ENCODE measurements around the gene ERBB4. TPM values are rescaled to one million over a fixed set of nuclear protein-coding genes. Genes with fewer than 3 reads are reported as not detected.

ERBB4 gene
- total RNA-seq, 1 donor from 2014 or later = 2.8 TPM

DNA sequence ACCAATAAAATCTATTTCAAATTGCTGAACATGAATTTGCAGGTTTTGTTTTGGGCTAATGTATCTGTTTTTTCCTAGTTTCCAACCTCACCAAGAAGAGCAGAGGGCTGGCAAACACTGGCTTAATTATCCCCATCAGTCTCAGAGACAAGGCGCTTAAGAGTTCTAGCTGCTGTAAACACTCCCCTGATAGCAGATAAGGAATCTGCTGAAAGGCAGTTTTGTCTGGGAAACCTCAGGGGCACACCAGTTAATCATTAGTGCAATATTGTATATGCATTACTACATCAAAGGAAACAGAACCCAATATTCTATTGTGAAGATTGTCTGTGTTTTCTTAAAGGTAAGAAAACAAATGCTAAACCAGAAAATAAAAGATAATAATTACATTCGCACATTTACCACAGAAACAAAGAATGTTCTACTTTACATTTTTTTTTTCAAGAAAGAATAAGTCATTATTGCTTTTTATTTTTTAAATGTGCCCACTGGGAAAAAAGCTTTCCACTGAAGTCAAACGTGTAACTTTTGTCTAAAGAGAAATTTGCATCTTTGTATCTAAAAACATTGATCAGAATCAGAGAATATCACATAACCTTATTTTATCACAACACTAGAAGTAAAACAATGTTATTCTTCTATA is 179.1 kb downstream of the ERBB4 start:
- DNase-seq (ENCODE audit: extremely low spot score, unreplicated experiment) = no peak
- Mint-ChIP-seq H3K27me3 (ENCODE audit: unreplicated experiment) (no peaks in the 10 kb centered on the region), H3K27ac (ENCODE audit: unreplicated experiment) (no peak overlapping the region), H3K9me3 (ENCODE audit: unreplicated experiment) (no peaks in the 10 kb centered on the region), H3K4me1 (ENCODE audit: unreplicated experiment) (no peaks in the 10 kb centered on the region), H3K4me3 (ENCODE audit: unreplicated experiment) (no peak overlapping the region), H3K36me3 (ENCODE audit: unreplicated experiment) (no peaks in the 10 kb centered on the region)
- TF ChIP-seq, protein P1, sequence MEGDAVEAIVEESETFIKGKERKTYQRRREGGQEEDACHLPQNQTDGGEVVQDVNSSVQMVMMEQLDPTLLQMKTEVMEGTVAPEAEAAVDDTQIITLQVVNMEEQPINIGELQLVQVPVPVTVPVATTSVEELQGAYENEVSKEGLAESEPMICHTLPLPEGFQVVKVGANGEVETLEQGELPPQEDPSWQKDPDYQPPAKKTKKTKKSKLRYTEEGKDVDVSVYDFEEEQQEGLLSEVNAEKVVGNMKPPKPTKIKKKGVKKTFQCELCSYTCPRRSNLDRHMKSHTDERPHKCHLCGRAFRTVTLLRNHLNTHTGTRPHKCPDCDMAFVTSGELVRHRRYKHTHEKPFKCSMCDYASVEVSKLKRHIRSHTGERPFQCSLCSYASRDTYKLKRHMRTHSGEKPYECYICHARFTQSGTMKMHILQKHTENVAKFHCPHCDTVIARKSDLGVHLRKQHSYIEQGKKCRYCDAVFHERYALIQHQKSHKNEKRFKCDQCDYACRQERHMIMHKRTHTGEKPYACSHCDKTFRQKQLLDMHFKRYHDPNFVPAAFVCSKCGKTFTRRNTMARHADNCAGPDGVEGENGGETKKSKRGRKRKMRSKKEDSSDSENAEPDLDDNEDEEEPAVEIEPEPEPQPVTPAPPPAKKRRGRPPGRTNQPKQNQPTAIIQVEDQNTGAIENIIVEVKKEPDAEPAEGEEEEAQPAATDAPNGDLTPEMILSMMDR (IDR thresholded peaks at IDR 0.05) = no peak

DNA sequence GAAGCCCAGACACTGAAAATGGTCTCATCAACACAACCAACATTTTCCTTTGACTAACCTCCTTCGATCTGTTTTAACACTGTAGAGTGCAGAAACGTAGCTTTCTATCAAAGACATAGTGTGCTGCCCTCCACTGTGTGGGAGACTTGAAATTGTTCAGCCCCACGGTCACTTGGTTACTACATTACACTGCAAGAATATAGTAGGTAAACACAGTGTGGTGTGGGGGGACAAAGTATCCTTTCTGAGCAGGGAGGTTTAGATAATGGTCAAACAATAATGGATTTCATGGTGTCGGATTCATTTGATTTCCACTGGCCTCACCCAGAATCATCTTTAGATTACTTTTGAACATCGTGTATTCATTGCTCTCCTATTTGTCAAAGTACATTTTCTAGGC is 181.0 kb downstream of the ERBB4 start:
- no peak for DNase-seq (ENCODE audit: extremely low spot score, unreplicated experiment)
- H3K4me3 Mint-ChIP-seq (ENCODE audit: unreplicated experiment) = no peak overlapping the region
- no peak overlapping the region for H3K27ac Mint-ChIP-seq (ENCODE audit: unreplicated experiment)
- no peaks in the 10 kb centered on the region for H3K36me3 Mint-ChIP-seq (ENCODE audit: unreplicated experiment)
- H3K9me3 Mint-ChIP-seq (ENCODE audit: unreplicated experiment) = no peaks in the 10 kb centered on the region
- TF ChIP-seq, protein P1 (IDR thresholded peaks at IDR 0.05) = no peak
- no peaks in the 10 kb centered on the region for H3K27me3 Mint-ChIP-seq (ENCODE audit: unreplicated experiment)
- H3K4me1 Mint-ChIP-seq (ENCODE audit: unreplicated experiment) = no peaks in the 10 kb centered on the region

DNA sequence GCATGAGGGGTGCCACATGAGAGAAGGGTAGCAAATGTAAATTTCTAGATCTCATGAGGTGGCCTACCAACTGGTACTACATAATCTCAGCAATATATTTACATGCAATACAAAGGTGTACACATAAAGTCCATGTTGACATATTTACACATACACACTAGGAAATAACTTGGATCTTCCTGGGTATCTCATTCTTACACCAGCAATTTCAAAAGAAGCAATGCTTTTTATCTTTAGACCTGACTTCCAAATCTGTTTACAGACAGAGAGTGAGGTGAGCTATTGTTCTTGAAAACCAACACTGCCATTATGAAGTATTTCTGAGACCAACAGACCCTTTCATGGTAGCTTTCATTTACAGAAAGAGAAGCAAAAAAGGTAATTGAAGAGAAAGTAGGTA is 184.2 kb downstream of the ERBB4 start:
- Mint-ChIP-seq H3K27ac (ENCODE audit: unreplicated experiment) (no peak overlapping the region), H3K4me1 (ENCODE audit: unreplicated experiment) (no peaks in the 10 kb centered on the region), H3K36me3 (ENCODE audit: unreplicated experiment) (no peaks in the 10 kb centered on the region), H3K4me3 (ENCODE audit: unreplicated experiment) (no peak overlapping the region), H3K9me3 (ENCODE audit: unreplicated experiment) (peaks cover 4% of the 10 kb centered on the region), H3K27me3 (ENCODE audit: unreplicated experiment) (no peaks in the 10 kb centered on the region)
- TF ChIP-seq, protein P1 (IDR thresholded peaks at IDR 0.05) = no peak
- DNase-seq (ENCODE audit: extremely low spot score, unreplicated experiment) = no peak

DNA sequence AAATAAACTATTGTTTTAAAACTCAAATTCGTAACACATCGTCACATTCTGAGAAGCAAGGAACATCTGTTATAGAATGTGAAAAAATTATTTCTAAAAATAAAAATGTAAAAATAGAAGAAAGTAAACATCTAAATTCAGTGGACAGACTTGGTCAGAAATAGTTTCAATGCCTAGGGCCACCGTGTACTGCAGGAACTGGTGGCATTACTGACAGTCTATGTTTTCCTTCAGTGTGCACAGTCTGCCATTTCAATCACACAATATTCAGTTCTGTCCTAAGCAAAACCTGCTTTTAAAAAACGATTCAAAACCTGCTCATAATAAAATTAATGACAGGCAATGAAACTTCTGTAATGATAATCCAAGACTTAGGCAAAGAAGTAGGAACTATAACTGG is 190.1 kb downstream of the ERBB4 start:
- no peaks in the 10 kb centered on the region for H3K27me3 Mint-ChIP-seq (ENCODE audit: unreplicated experiment)
- no peak for DNase-seq (ENCODE audit: extremely low spot score, unreplicated experiment)
- H3K36me3 Mint-ChIP-seq (ENCODE audit: unreplicated experiment) = no peaks in the 10 kb centered on the region

DNA sequence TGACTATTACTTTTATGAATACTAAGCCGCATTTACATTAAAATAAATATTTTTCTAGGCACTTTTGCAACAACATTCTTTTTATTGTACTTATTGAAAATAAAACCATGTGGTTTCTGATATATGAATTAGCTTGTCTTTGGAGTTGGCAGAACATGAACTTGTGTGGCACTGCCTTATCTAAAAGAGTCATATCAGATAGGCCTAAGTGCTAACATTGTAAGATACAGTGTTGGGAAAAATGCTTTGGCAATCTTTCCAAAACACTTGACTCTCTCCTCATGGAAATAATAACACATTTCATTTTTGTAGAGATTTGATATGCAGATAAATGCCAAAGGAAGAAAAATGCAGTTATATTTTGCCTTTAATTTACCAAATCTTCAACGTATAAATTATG is 191.7 kb downstream of the ERBB4 start:
- no peak for DNase-seq (ENCODE audit: extremely low spot score, unreplicated experiment)
- no peaks in the 10 kb centered on the region for H3K27me3 Mint-ChIP-seq (ENCODE audit: unreplicated experiment)
- peaks cover 3% of the 10 kb centered on the region for H3K9me3 Mint-ChIP-seq (ENCODE audit: unreplicated experiment)

More for the DNA sequence above, 190.1 kb downstream of the ERBB4 start:
- Mint-ChIP-seq H3K4me1 (ENCODE audit: unreplicated experiment) (peaks cover 8% of the 10 kb centered on the region), H3K27ac (ENCODE audit: unreplicated experiment) (no peak overlapping the region), H3K9me3 (ENCODE audit: unreplicated experiment) (peaks cover 4% of the 10 kb centered on the region), H3K4me3 (ENCODE audit: unreplicated experiment) (no peak overlapping the region)
- TF ChIP-seq, protein P1 (IDR thresholded peaks at IDR 0.05) = no peak

More for the DNA sequence above, 191.7 kb downstream of the ERBB4 start:
- TF ChIP-seq, protein P1 (IDR thresholded peaks at IDR 0.05) = no peak
- Mint-ChIP-seq H3K4me1 (ENCODE audit: unreplicated experiment) (peaks cover 8% of the 10 kb centered on the region), H3K4me3 (ENCODE audit: unreplicated experiment) (no peak overlapping the region), H3K27ac (ENCODE audit: unreplicated experiment) (no peak overlapping the region), H3K36me3 (ENCODE audit: unreplicated experiment) (no peaks in the 10 kb centered on the region)
